GM23338 (cell line): Measurements from ENCODE around the gene NACAD. TPM values are rescaled to one million over a fixed set of nuclear protein-coding genes. Genes with fewer than 3 reads are reported as not detected.

Experiments
- ATAC-seq: fragments of 200-7000 bp; cut with Tn5 transposase; 3 replicates; pipeline ENCODE4 v1.9.1; 2020
- DNase-seq: peaks from one replicate; pipeline ENCODE4 v3.0.0-alpha.2; 2015; ENCODE audit warnings: low spot score
- H2AFZ ChIP-seq: fragments of 200-600 bp; sonication (generic); 2 replicates; pipeline ENCODE4 v1.8.0; 2016; ENCODE audit warnings: antibody characterized with exemption, mild to moderate bottlenecking, moderate library complexity
- H3F3A ChIP-seq: fragments of 200-600 bp; sonication (generic); replicated peaks from 2 replicates; pipeline ENCODE4 v1.8.0; 2017; ENCODE audit warnings: antibody characterized with exemption, mixed run types, low read depth
- H3K27ac ChIP-seq: fragments of 200-600 bp; sonication (generic); 2 replicates; pipeline ENCODE4 v1.6.1; 2016; ENCODE audit warnings: low read depth
- H3K27me3 ChIP-seq: fragments of 200-600 bp; sonication (generic); 2 replicates; pipeline ENCODE4 v1.8.0; 2016; ENCODE audit warnings: mild to moderate bottlenecking, mixed run types, moderate library complexity; ENCODE audit not compliant: insufficient read depth
- H3K36me3 ChIP-seq: fragments of 200-600 bp; sonication (generic); 2 replicates; pipeline ENCODE4 v1.8.0; 2016; ENCODE audit warnings: mild to moderate bottlenecking; ENCODE audit not compliant: insufficient read depth
- H3K4me1 ChIP-seq: fragments of 200-600 bp; sonication (generic); 2 replicates; pipeline ENCODE4 v1.8.0; 2016; ENCODE audit warnings: mild to moderate bottlenecking, moderate library complexity; ENCODE audit not compliant: insufficient read depth
- H3K4me2 ChIP-seq: fragments of 200-600 bp; sonication (generic); 2 replicates; pipeline ENCODE4 v1.7.1; 2017; ENCODE audit warnings: mixed run types
- H3K4me3 ChIP-seq: fragments of 200-600 bp; sonication (generic); 2 replicates; pipeline ENCODE4 v1.6.1; 2016; ENCODE audit warnings: mixed run types
- H3K79me2 ChIP-seq: fragments of 200-600 bp; sonication (generic); replicated peaks from 2 replicates; pipeline ENCODE4 v1.8.0; 2017; ENCODE audit warnings: mild to moderate bottlenecking; ENCODE audit not compliant: insufficient read depth
- H3K9me2 ChIP-seq: fragments of 200-600 bp; sonication (generic); 2 replicates; pipeline ENCODE4 v1.8.0; 2017; ENCODE audit not compliant: insufficient read depth
- H4K20me1 ChIP-seq: fragments of 200-600 bp; sonication (generic); replicated peaks from 2 replicates; pipeline ENCODE4 v1.8.0; 2017; ENCODE audit warnings: mild to moderate bottlenecking; ENCODE audit not compliant: insufficient read depth
- H3K27ac Mint-ChIP-seq: 2 replicates; pipeline ENCODE4 v1.8.0; 2020; ENCODE audit warnings: inconsistent platforms, mild to moderate bottlenecking, moderate library complexity, mixed read lengths
- H3K27me3 Mint-ChIP-seq: 3 replicates; pipeline ENCODE4 v1.8.0; 2022; ENCODE audit warnings: low read depth, mild to moderate bottlenecking, moderate library complexity, mixed read lengths, inconsistent platforms; ENCODE audit not compliant: insufficient read depth, poor library complexity
- H3K36me3 Mint-ChIP-seq: 3 replicates; pipeline ENCODE4 v1.8.0; 2021; ENCODE audit warnings: low read depth, mild to moderate bottlenecking, inconsistent platforms, moderate library complexity, mixed read lengths
- H3K4me1 Mint-ChIP-seq: 3 replicates; pipeline ENCODE4 v1.8.0; 2020; ENCODE audit warnings: mild to moderate bottlenecking, inconsistent platforms, mixed read lengths
- H3K4me3 Mint-ChIP-seq: 3 replicates; pipeline ENCODE4 v1.8.0; 2021; ENCODE audit warnings: moderate library complexity, mild to moderate bottlenecking, inconsistent platforms, mixed read lengths
- H3K9me3 Mint-ChIP-seq: 3 replicates; pipeline ENCODE4 v1.8.0; 2020; ENCODE audit warnings: moderate library complexity, mild to moderate bottlenecking, inconsistent platforms, mixed read lengths
- CREB1 ChIP-seq: fragments of 250-450 bp; sonication (Bioruptor Pico); IDR thresholded peaks from 2 replicates; pipeline ENCODE4 v1.5.0; 2020; ENCODE audit warnings: low read depth, mild to moderate bottlenecking, moderate library complexity
- EZH2 ChIP-seq: fragments of 200-600 bp; sonication (generic); IDR thresholded peaks from one replicate; pipeline ENCODE4 v1.8.0; 2017; ENCODE audit warnings: antibody characterized with exemption, mild to moderate bottlenecking, low read depth; ENCODE audit not compliant: unreplicated experiment
- EZH2phosphoT487 ChIP-seq: fragments of 200-600 bp; sonication (generic); IDR thresholded peaks from one replicate; pipeline ENCODE4 v1.8.1; 2018; ENCODE audit warnings: antibody characterized with exemption; ENCODE audit not compliant: unreplicated experiment
- JUNB ChIP-seq: IDR thresholded peaks from one replicate; pipeline ENCODE4 v1.6.1; 2016; ENCODE audit warnings: antibody characterized with exemption; ENCODE audit not compliant: unreplicated experiment
- NANOG ChIP-seq: IDR thresholded peaks from 2 replicates; pipeline ENCODE4 v1.6.1; 2016; ENCODE audit warnings: antibody characterized with exemption, borderline replicate concordance
- POLR2AphosphoS5 ChIP-seq: IDR thresholded peaks from 2 replicates; pipeline ENCODE4 v1.6.1; 2016; ENCODE audit warnings: antibody characterized with exemption, low read depth
- REST ChIP-seq: IDR thresholded peaks from one replicate; pipeline ENCODE4 v1.6.1; 2018; ENCODE audit warnings: antibody characterized with exemption; ENCODE audit not compliant: unreplicated experiment
- STAT1 ChIP-seq: IDR thresholded peaks from one replicate; pipeline ENCODE4 v1.6.1; 2016; ENCODE audit warnings: antibody characterized with exemption; ENCODE audit not compliant: unreplicated experiment
- ZNF114 ChIP-seq: fragments of 250-450 bp; sonication (Bioruptor Pico); IDR thresholded peaks from 2 replicates; pipeline ENCODE4 v1.5.0; 2020; ENCODE audit warnings: mild to moderate bottlenecking, moderate library complexity
- ZNF331 ChIP-seq: fragments of 250-450 bp; sonication (Bioruptor Pico); IDR thresholded peaks from 2 replicates; pipeline ENCODE4 v1.5.0; 2020; ENCODE audit warnings: low read depth, mild to moderate bottlenecking, moderate library complexity
- ZNF462 ChIP-seq: fragments of 250-450 bp; sonication (Bioruptor Pico); IDR thresholded peaks from 2 replicates; pipeline ENCODE4 v1.5.0; 2020; ENCODE audit warnings: mild to moderate bottlenecking, moderate library complexity
- polyA plus RNA-seq: library from polyadenylated mRNA; unstranded; fragments of >200 nt; fragmentation: Nextera tagmentation; extraction: Ambion mirVana; gene quantifications from 2 replicates; pipeline ENCODE4 v1.2.1, GENCODE V29; 2016
- total RNA-seq: library from RNA; depleted of rRNA; stranded (reverse); fragments of >200 nt; shearing (Covaris generic); gene quantifications from 2 replicates; pipeline ENCODE4 v1.2.3, GENCODE V29; 2014
- TF ChIP-seq, protein P1 (sequence below), 2 experiments: fragments of 200-600 bp in 1 of 2; sonication (generic) in 1 of 2; conservative IDR thresholded peaks; 2 replicates each; pipeline versions ENCODE4 v1.5.1 to v1.6.1; 2016 to 2017; ENCODE audit warnings: antibody characterized with exemption in 2 of 2, low read depth in 2 of 2, mild to moderate bottlenecking in 2 of 2, moderate library complexity in 1 of 2
- TF ChIP-seq, protein P2 (sequence below): IDR thresholded peaks from 2 replicates; pipeline ENCODE4 v1.6.1; 2016; ENCODE audit warnings: antibody characterized with exemption

Gene NACAD
- total and polyA plus RNA-seq, 2 experiments from 2014 or later: 6.1 to 11.2 TPM

DNA sequence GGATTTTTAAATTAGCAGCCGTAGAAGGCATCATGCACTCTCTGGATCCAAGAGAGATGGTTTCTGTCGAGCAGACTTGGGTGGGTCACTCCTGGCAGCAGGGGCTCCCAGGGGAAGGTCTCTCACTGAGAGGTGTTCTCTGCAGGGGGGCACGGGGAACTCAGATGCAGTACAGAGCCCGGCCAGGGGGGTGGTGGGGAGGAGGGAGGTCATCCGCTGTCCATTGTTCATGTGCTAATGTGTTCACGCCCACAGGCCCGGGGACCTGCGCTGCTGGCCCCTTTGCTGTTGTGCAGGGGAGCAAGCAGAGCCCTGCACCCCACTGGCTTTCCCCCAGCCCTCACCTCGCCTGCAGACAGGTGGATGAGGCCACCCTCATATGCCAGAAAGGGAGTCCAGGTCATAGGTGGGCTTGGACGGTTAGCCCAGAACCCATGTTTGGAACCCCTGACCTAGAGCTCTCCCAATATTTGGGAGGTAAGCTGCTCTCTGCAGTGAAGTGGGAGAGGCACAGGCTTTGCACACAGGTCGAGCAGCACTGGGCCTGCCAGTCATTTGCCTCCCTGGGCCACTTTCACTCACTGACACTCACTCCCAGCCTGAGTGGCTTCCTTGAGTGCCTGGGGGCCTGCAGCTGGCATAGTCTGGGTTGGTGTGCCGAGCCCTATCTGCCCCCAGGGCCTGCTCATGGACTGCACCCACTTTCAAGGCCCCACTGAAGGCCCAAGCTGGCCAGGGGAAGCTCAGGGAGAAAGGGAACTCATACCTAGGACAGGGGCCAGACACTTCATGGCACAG, 35.3 kb upstream of the NACAD start:
- DNase-seq: peak; percentile 72

More for the DNA sequence above, 35.3 kb upstream of the NACAD start:
- Histone ChIP-seq H3K9me2 (no peaks in the 10 kb centered on the region), H3K79me2 (no peaks in the 10 kb centered on the region), H4K20me1 (no peaks in the 10 kb centered on the region), H3K27me3 (no peaks in the 10 kb centered on the region), H3K36me3 (no peaks in the 10 kb centered on the region), H3F3A (no peaks in the 10 kb centered on the region; the same call in 1 of the 2 replicates), H2AFZ (peak overlapping the region; percentile 92), H3K27ac (no peak overlapping the region), H3K4me3 (no peak overlapping the region), H3K4me1 (peaks cover 10% of the 10 kb centered on the region; the same call in 1 of the 2 replicates), H3K4me2 (peak overlapping the region; percentile 57)
- Mint-ChIP-seq H3K4me1 (peaks cover 14% of the 10 kb centered on the region; the same call in 2 of the 3 replicates), H3K36me3 (no peaks in the 10 kb centered on the region), H3K27ac (no peak overlapping the region), H3K4me3 (no peak overlapping the region), H3K27me3 (peaks cover 4% of the 10 kb centered on the region), H3K9me3 (no peaks in the 10 kb centered on the region)
- peak; percentile 94 for ATAC-seq
- TF ChIP-seq NANOG: no peak
- no peak for TF ChIP-seq EZH2
- TF ChIP-seq, protein P1, sequence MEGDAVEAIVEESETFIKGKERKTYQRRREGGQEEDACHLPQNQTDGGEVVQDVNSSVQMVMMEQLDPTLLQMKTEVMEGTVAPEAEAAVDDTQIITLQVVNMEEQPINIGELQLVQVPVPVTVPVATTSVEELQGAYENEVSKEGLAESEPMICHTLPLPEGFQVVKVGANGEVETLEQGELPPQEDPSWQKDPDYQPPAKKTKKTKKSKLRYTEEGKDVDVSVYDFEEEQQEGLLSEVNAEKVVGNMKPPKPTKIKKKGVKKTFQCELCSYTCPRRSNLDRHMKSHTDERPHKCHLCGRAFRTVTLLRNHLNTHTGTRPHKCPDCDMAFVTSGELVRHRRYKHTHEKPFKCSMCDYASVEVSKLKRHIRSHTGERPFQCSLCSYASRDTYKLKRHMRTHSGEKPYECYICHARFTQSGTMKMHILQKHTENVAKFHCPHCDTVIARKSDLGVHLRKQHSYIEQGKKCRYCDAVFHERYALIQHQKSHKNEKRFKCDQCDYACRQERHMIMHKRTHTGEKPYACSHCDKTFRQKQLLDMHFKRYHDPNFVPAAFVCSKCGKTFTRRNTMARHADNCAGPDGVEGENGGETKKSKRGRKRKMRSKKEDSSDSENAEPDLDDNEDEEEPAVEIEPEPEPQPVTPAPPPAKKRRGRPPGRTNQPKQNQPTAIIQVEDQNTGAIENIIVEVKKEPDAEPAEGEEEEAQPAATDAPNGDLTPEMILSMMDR (conservative IDR thresholded peaks at IDR 0.05; ENCODE audit: low read depth in 2 of 2): no peak
- no peak for TF ChIP-seq EZH2phosphoT487
- TF ChIP-seq ZNF114: no peak
- TF ChIP-seq ZNF331: no peak
- no peak for TF ChIP-seq ZNF462 (CRISPR knock-in tag)
- no peak for TF ChIP-seq POLR2AphosphoS5
- TF ChIP-seq STAT1: no peak
- TF ChIP-seq REST: no peak
- no peak for TF ChIP-seq CREB1
- TF ChIP-seq, protein P2, sequence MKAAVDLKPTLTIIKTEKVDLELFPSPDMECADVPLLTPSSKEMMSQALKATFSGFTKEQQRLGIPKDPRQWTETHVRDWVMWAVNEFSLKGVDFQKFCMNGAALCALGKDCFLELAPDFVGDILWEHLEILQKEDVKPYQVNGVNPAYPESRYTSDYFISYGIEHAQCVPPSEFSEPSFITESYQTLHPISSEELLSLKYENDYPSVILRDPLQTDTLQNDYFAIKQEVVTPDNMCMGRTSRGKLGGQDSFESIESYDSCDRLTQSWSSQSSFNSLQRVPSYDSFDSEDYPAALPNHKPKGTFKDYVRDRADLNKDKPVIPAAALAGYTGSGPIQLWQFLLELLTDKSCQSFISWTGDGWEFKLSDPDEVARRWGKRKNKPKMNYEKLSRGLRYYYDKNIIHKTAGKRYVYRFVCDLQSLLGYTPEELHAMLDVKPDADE: no peak
- no peak for TF ChIP-seq JUNB
